Measurements from ENCODE around the gene HAUS8.

The HAUS8 gene

DNA sequence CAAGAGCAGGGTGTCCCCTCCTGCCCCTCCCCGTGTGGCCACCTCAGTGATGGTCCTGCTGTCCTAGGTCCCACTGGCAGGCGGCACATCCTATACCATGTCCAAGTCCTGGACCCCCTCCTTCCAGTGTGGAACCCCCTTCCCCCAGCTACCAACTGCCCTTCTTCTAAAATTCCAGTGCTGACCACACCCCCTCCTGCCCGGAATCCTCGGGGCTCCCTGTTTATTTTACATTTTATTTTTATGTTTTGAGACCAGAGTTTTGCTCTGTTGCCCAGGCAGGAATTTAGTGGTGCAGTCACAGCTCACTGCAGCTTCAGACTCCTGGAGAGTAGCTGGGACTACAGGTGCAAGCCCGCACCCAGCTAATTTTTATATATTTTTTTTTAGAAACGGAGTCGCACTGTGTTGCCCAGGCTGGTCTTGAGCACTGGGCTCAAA lies 47.7 kb downstream of the HAUS8 start:
- TF ChIP-seq CEBPB (IDR thresholded peaks at IDR 0.05) (no peak), EGR1 (IDR thresholded peaks at IDR 0.05) (no peak), TCF12 (IDR thresholded peaks at IDR 0.05; ENCODE audit: low read depth) (no peak), ZBTB7A (IDR thresholded peaks at IDR 0.05; ENCODE audit: low read depth) (no peak; the same call in 1 of the 2 replicates), NFIC (IDR thresholded peaks at IDR 0.05) (no peak), TAF1 (IDR thresholded peaks at IDR 0.05; ENCODE audit: low read depth) (no peak), RAD21 (IDR thresholded peaks at IDR 0.05; ENCODE audit: low read depth) (no peak), TEAD4 (IDR thresholded peaks at IDR 0.05) (no peak), CREB1 (IDR thresholded peaks at IDR 0.05; ENCODE audit: low read depth) (no peak), EP300 (IDR thresholded peaks at IDR 0.05; ENCODE audit: borderline replicate concordance) (no peak), YY1 (IDR thresholded peaks at IDR 0.05; ENCODE audit: low read depth) (no peak), FOXM1 (IDR thresholded peaks at IDR 0.05; ENCODE audit: borderline replicate concordance, low read depth) (no peak)
- TF ChIP-seq, protein P1, sequence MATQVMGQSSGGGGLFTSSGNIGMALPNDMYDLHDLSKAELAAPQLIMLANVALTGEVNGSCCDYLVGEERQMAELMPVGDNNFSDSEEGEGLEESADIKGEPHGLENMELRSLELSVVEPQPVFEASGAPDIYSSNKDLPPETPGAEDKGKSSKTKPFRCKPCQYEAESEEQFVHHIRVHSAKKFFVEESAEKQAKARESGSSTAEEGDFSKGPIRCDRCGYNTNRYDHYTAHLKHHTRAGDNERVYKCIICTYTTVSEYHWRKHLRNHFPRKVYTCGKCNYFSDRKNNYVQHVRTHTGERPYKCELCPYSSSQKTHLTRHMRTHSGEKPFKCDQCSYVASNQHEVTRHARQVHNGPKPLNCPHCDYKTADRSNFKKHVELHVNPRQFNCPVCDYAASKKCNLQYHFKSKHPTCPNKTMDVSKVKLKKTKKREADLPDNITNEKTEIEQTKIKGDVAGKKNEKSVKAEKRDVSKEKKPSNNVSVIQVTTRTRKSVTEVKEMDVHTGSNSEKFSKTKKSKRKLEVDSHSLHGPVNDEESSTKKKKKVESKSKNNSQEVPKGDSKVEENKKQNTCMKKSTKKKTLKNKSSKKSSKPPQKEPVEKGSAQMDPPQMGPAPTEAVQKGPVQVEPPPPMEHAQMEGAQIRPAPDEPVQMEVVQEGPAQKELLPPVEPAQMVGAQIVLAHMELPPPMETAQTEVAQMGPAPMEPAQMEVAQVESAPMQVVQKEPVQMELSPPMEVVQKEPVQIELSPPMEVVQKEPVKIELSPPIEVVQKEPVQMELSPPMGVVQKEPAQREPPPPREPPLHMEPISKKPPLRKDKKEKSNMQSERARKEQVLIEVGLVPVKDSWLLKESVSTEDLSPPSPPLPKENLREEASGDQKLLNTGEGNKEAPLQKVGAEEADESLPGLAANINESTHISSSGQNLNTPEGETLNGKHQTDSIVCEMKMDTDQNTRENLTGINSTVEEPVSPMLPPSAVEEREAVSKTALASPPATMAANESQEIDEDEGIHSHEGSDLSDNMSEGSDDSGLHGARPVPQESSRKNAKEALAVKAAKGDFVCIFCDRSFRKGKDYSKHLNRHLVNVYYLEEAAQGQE (IDR thresholded peaks at IDR 0.05; ENCODE audit: low read depth), result no peak
- TF ChIP-seq, protein P2, sequence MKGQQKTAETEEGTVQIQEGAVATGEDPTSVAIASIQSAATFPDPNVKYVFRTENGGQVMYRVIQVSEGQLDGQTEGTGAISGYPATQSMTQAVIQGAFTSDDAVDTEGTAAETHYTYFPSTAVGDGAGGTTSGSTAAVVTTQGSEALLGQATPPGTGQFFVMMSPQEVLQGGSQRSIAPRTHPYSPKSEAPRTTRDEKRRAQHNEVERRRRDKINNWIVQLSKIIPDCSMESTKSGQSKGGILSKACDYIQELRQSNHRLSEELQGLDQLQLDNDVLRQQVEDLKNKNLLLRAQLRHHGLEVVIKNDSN (IDR thresholded peaks at IDR 0.05), result no peak

DNA sequence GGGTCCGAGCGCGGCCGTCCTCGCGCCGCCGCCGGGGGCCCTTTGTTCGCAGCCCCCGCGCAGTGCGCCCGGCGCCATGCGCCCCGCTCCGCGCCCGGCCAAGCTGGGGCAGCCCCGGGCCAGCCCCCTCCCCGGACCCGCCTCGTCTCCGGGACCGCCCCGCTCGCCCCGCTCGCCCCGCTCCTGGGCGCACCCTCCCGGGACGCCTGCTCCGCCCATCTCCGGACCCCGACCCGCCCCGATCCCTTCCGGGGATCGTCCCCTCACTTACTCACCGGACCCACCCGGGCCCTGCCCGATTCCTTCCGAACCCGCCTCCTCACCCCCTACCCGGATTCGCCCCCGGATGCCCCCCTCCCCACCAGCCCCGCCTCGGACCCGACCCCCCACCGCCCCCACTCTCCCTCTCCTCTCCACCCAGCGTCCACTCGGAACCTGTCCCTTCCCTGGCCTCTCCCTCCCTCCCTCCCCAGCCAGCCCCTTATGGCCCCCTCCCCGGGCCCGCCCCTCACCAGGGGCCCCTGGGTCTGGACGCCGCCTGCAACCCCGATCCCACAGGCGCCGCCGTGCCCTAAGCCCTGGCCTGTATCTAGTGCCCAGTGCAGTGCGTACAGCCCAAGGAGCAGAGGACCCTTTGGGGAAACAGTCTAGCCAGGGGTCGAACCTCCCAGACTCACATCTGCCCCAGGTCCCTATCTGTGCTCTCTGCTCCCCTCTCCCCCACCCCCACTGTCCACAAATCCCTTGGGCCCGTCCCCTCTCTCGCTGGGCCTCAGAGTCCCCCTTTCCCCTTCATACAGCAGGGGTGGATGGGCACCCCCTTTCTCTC lies 48.3 kb downstream of the HAUS8 start, which contains the start of gene CPAMD8:
CPAMD8 (minus strand) TSS at position 105 of the 829 bp plus-strand sequence. CDS start 168 bp downstream, outside the sequence.
- TF ChIP-seq FOXM1 (IDR thresholded peaks at IDR 0.05; ENCODE audit: borderline replicate concordance, low read depth) (no peak), EP300 (IDR thresholded peaks at IDR 0.05; ENCODE audit: borderline replicate concordance) (no peak), EGR1 (IDR thresholded peaks at IDR 0.05) (no peak), CEBPB (IDR thresholded peaks at IDR 0.05) (no peak), TCF12 (IDR thresholded peaks at IDR 0.05; ENCODE audit: low read depth) (no peak), RAD21 (IDR thresholded peaks at IDR 0.05; ENCODE audit: low read depth) (no peak), NFIC (IDR thresholded peaks at IDR 0.05) (no peak)

DNA sequence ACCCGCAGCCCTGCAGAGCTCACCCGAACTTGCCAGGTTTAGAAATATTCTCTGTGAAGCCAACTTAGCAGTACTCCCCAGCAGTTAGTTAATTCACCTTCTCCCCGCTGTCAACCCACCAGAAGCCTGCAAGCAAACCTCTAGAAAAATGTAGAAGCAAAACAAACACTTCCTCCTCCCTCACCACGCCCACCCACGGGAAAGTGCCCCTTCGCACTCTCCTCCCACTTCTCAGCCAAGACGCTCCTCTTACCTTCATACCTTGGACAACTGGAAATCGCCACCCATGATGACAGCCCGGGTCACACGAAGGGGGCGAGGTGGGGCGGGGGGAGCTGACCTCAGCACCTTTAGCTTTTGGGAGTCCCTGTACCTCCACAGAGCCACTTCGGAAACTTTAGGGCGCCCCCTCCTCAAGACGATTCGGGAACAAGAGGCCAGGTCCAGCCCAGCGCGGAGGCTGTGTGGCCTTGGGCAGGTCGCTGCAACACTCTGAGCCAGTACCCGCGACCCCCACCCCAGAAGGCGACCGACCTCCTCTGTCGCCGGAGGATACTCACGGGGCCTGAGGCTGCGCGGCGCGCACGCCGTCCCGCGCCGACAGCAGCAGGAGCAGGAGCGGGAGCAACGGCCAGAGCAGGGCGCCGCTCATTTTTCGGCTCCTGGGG lies 49.1 kb downstream of the HAUS8 start:
- no peak for TF ChIP-seq EP300 (IDR thresholded peaks at IDR 0.05; ENCODE audit: borderline replicate concordance)
- no peak for TF ChIP-seq NFIC (IDR thresholded peaks at IDR 0.05)
- TF ChIP-seq CEBPB (IDR thresholded peaks at IDR 0.05), result no peak
- TF ChIP-seq YY1 (IDR thresholded peaks at IDR 0.05; ENCODE audit: low read depth), result no peak
- TF ChIP-seq, protein P2 (IDR thresholded peaks at IDR 0.05), result no peak
- peak; percentile 39; the same call in 1 of the 2 replicates for TF ChIP-seq ZBTB7A (IDR thresholded peaks at IDR 0.05; ENCODE audit: low read depth)
- no peak for TF ChIP-seq TEAD4 (IDR thresholded peaks at IDR 0.05)
- TF ChIP-seq EGR1 (IDR thresholded peaks at IDR 0.05), result no peak
- no peak for TF ChIP-seq FOXM1 (IDR thresholded peaks at IDR 0.05; ENCODE audit: borderline replicate concordance, low read depth)
- no peak for TF ChIP-seq TAF1 (IDR thresholded peaks at IDR 0.05; ENCODE audit: low read depth)
- TF ChIP-seq, protein P1 (IDR thresholded peaks at IDR 0.05; ENCODE audit: low read depth), result no peak
- TF ChIP-seq, protein P3, sequence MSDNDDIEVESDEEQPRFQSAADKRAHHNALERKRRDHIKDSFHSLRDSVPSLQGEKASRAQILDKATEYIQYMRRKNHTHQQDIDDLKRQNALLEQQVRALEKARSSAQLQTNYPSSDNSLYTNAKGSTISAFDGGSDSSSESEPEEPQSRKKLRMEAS (IDR thresholded peaks at IDR 0.05), result peak; percentile 33
- no peak for TF ChIP-seq TCF12 (IDR thresholded peaks at IDR 0.05; ENCODE audit: low read depth)

DNA sequence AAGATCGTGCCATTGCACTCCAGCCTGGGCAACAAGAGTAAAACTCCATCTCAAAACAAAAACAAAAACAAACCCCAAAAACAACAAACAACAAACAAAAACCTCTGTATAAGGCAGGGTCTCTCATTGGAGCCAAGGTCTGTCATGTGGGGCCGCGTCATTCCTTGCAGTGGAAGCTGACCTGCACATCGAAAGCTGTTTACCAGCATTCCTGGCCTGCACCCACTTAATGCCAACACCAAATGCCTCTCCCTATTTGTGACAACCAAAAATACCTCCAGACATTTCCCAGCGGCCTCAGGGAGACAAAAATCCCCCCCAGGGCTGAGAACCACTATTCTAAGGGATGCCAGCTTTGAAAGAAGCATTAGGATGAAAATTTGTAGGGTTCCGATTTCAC lies 49.9 kb downstream of the HAUS8 start:
- TF ChIP-seq, protein P3 (IDR thresholded peaks at IDR 0.05), result no peak
- TF ChIP-seq, protein P1 (IDR thresholded peaks at IDR 0.05; ENCODE audit: low read depth), result no peak
- no peak for TF ChIP-seq CEBPB (IDR thresholded peaks at IDR 0.05)

Data from Ishikawa (cell line).